A549 (cell line): ENCODE results near the gene P2RY8. TPM values are rescaled to one million over a fixed set of nuclear protein-coding genes. Genes with fewer than 3 reads are reported as not detected.

Experiments used
- ATAC-seq, 2 experiments: fragments of 200-7000 bp in 1 of 2; fragments of >200 bp in 1 of 2; cut with Nextera tagmentation in 1 of 2; cut with Tn5 transposase in 1 of 2; 3 replicates each; pipeline versions ENCODE4 v1.8.0 to v1.9.1; 2018 to 2020; ENCODE audit warnings: mild to moderate bottlenecking in 1 of 2, moderate library complexity in 1 of 2
- CTCF ChIA-PET: fragments of 300-600 bp; sonication (Branson Sonifier 250); formaldehyde crosslinking; extraction: SDS; loops from one replicate; lab custom pipeline; 2021; ENCODE audit warnings: antibody characterized with exemption, inconsistent platforms; lab: Yijun Ruan, JAX
- POLR2A ChIA-PET: fragments of 350-600 bp; formaldehyde crosslinking; extraction: SDS; loops from one replicate; lab custom pipeline; 2021; ENCODE audit warnings: antibody characterized with exemption, inconsistent platforms; lab: Yijun Ruan, JAX
- DNase-seq, 2 experiments: peaks; one replicate each; pipeline versions ENCODE4 v3.0.0 to v3.0.0-alpha.2; 2011 to 2016; ENCODE audit warnings: low read depth in 1 of 2, low spot score in 1 of 2
- FAIRE-seq: peaks from 2 replicates; lab custom pipeline; 2011; peaks lifted over from hg19 to GRCh38; lab: Jason Lieb, UNC
- H3K27ac ChIP-seq, 2 experiments: fragments of >200 bp; sonication (Bioruptor Twin); formaldehyde crosslinking; 3 replicates each; pipeline ENCODE4 v1.5.1; 2016 to 2017
- H3K4me1 ChIP-seq: fragments of >200 bp; sonication (Bioruptor Twin); formaldehyde crosslinking; 3 replicates; pipeline ENCODE4 v1.6.1; 2016
- H3K4me2 ChIP-seq: fragments of >200 bp; sonication (Bioruptor Twin); formaldehyde crosslinking; 3 replicates; pipeline ENCODE4 v1.6.1; 2016
- H3K4me3 ChIP-seq: fragments of >200 bp; sonication (Bioruptor Twin); formaldehyde crosslinking; 3 replicates; pipeline ENCODE4 v1.5.1; 2016
- H3K9me3 ChIP-seq: fragments of >200 bp; sonication (Bioruptor Twin); formaldehyde crosslinking; 3 replicates; pipeline ENCODE4 v1.6.1; 2016
- ATOH8 ChIP-seq: fragments of 250-450 bp; sonication (Bioruptor Pico); IDR thresholded peaks from 2 replicates; pipeline ENCODE4 v1.5.0; 2020; ENCODE audit warnings: low read depth, mild to moderate bottlenecking, moderate library complexity
- BHLHE40 ChIP-seq: IDR thresholded peaks from 2 replicates; pipeline ENCODE4 v1.6.1; 2012; ENCODE audit warnings: low read depth, low read length, inconsistent platforms
- CEBPB ChIP-seq, 2 experiments: fragments of >200 bp in 1 of 2; sonication (Bioruptor Twin) in 1 of 2; formaldehyde crosslinking in 1 of 2; IDR thresholded peaks; 2 replicates each; pipeline ENCODE4 v1.6.1; 2012 to 2016
- EP300 ChIP-seq, 2 experiments: fragments of >200 bp; sonication (Bioruptor Twin); formaldehyde crosslinking; IDR thresholded peaks; 2 replicates in 1 of 2; 3 replicates in 1 of 2; pipeline ENCODE4 v1.6.1; 2016 to 2017
- ESRRA ChIP-seq: fragments of 150-350 bp; IDR thresholded peaks from 2 replicates; pipeline ENCODE4 v1.6.1; 2014; ENCODE audit warnings: mild to moderate bottlenecking, low read length, borderline replicate concordance
- FOSB ChIP-seq: fragments of 250-450 bp; sonication (Bioruptor Pico); IDR thresholded peaks from 2 replicates; pipeline ENCODE4 v1.5.0; 2020; ENCODE audit warnings: mild to moderate bottlenecking, moderate library complexity
- FOSL2 ChIP-seq, 2 experiments: fragments of 450-650 bp in 1 of 2; fragments of >200 bp in 1 of 2; sonication (Bioruptor Twin) in 1 of 2; formaldehyde crosslinking; IDR thresholded peaks; 2 replicates each; pipeline versions ENCODE4 v1.5.0 to v1.6.1; 2016 to 2020; ENCODE audit warnings: mild to moderate bottlenecking in 1 of 2, moderate library complexity in 1 of 2
- FOXS1 ChIP-seq: fragments of 250-450 bp; sonication (Bioruptor Pico); IDR thresholded peaks from 2 replicates; pipeline ENCODE4 v1.5.0; 2020; ENCODE audit warnings: mild to moderate bottlenecking, moderate library complexity
- GATA3 ChIP-seq: IDR thresholded peaks from 2 replicates; pipeline ENCODE4 v1.6.1; 2012; ENCODE audit warnings: borderline replicate concordance
- HDAC2 ChIP-seq: fragments of 200-600 bp; sonication (generic); IDR thresholded peaks from 2 replicates; pipeline ENCODE4 v1.6.1; 2016
- HOXB13 ChIP-seq: fragments of 250-450 bp; sonication (Bioruptor Pico); IDR thresholded peaks from 2 replicates; pipeline ENCODE4 v1.5.0; 2020; ENCODE audit warnings: low read depth, mild to moderate bottlenecking, moderate library complexity
- HOXB5 ChIP-seq: fragments of 250-450 bp; sonication (Bioruptor Pico); IDR thresholded peaks from 2 replicates; pipeline ENCODE4 v1.5.0; 2020; ENCODE audit warnings: mild to moderate bottlenecking, moderate library complexity
- JUN ChIP-seq, 2 experiments: fragments of >200 bp; sonication (Bioruptor Twin); formaldehyde crosslinking; IDR thresholded peaks; 2 replicates in 1 of 2; 3 replicates in 1 of 2; pipeline ENCODE4 v1.6.1; 2016 to 2017
- MAFK ChIP-seq: fragments of 450-650 bp; IDR thresholded peaks from 2 replicates; pipeline ENCODE4 v1.6.1; 2014; ENCODE audit not compliant: partially characterized antibody
- NFE2L2 ChIP-seq: fragments of 150-350 bp; conservative IDR thresholded peaks from 2 replicates; pipeline ENCODE4 v1.6.1; 2014; ENCODE audit warnings: low read length
- NPAS2 ChIP-seq: fragments of 250-450 bp; sonication (Bioruptor Pico); IDR thresholded peaks from 2 replicates; pipeline ENCODE4 v1.8.0; 2022; ENCODE audit warnings: mild to moderate bottlenecking, moderate library complexity, borderline replicate concordance
- POLR2A ChIP-seq: IDR thresholded peaks from 2 replicates; pipeline ENCODE4 v1.6.1; 2012; ENCODE audit warnings: mild to moderate bottlenecking, low read length
- POLR2AphosphoS2 ChIP-seq: conservative IDR thresholded peaks from 2 replicates; pipeline ENCODE4 v1.6.1; 2012; ENCODE audit warnings: low read length, improper control_type of control experiment, inconsistent platforms
- RAD21 ChIP-seq, 2 experiments: fragments of >200 bp in 1 of 2; sonication (Bioruptor Twin) in 1 of 2; formaldehyde crosslinking in 1 of 2; IDR thresholded peaks in 1 of 2; conservative IDR thresholded peaks in 1 of 2; 2 replicates in 1 of 2; 3 replicates in 1 of 2; pipeline ENCODE4 v1.6.1; 2012 to 2018; ENCODE audit warnings: inconsistent platforms in 1 of 2
- RCOR1 ChIP-seq: fragments of 150-350 bp; IDR thresholded peaks from 2 replicates; pipeline ENCODE4 v1.6.1; 2014; ENCODE audit warnings: antibody characterized with exemption, low read length, low read depth
- RFX5 ChIP-seq: fragments of 450-650 bp; IDR thresholded peaks from 2 replicates; pipeline ENCODE4 v1.7.1; 2014; ENCODE audit warnings: antibody characterized with exemption, mild to moderate bottlenecking, moderate library complexity
- RNF2 ChIP-seq: fragments of 200-600 bp; sonication (generic); IDR thresholded peaks from 2 replicates; pipeline ENCODE4 v1.6.1; 2016; ENCODE audit warnings: low read depth, mild to moderate bottlenecking, antibody characterized with exemption, moderate library complexity, borderline replicate concordance
- SMC3 ChIP-seq: fragments of >200 bp; sonication (Bioruptor Twin); formaldehyde crosslinking; IDR thresholded peaks from 3 replicates; pipeline ENCODE4 v1.6.1; 2018; ENCODE audit warnings: inconsistent platforms
- TFCP2L1 ChIP-seq: fragments of 250-450 bp; sonication (Bioruptor Pico); IDR thresholded peaks from 2 replicates; pipeline ENCODE4 v1.5.0; 2021; ENCODE audit warnings: mild to moderate bottlenecking
- USF2 ChIP-seq: fragments of 450-650 bp; IDR thresholded peaks from 2 replicates; pipeline ENCODE4 v1.6.1; 2014; ENCODE audit warnings: antibody characterized with exemption
- ZC3H11A ChIP-seq: fragments of 450-650 bp; IDR thresholded peaks from 2 replicates; pipeline ENCODE4 v1.6.1; 2014; ENCODE audit warnings: antibody characterized with exemption, mild to moderate bottlenecking
- ZSCAN20 ChIP-seq: fragments of 250-450 bp; sonication (Bioruptor Pico); IDR thresholded peaks from 2 replicates; pipeline ENCODE4 v1.8.0; 2022; ENCODE audit warnings: mild to moderate bottlenecking, moderate library complexity
- WGBS: methylation state at CpG from one replicate; pipeline ENCODE4 v1.1.6; 2017; ENCODE audit errors: missing lambda C conversion rate; 5-methylcytosine and 5-hydroxymethylcytosine counted together
- polyA plus RNA-seq, 4 experiments: library from polyadenylated mRNA; depleted of rRNA in 3 of 4; stranded (reverse); fragments of >200 nt; fragmentation: RNase III in 1 of 4; extraction: RNeasy Plus Mini Kit Qiagen cat#74134 plus additional on column Dnase treatment in 1 of 4; gene quantifications; 2 replicates in 3 of 4; 3 replicates in 1 of 4; pipeline ENCODE4 v1.2.3, GENCODE V29; 2011 to 2017
- TF ChIP-seq, protein P1 (sequence below): fragments of >200 bp; sonication (Bioruptor Twin); formaldehyde crosslinking; IDR thresholded peaks from 3 replicates; pipeline ENCODE4 v1.6.1; 2016

Gene P2RY8
- polyA plus RNA-seq, 2 of the 4 experiments (the other 2 are of a cell fraction): not detected

DNA sequence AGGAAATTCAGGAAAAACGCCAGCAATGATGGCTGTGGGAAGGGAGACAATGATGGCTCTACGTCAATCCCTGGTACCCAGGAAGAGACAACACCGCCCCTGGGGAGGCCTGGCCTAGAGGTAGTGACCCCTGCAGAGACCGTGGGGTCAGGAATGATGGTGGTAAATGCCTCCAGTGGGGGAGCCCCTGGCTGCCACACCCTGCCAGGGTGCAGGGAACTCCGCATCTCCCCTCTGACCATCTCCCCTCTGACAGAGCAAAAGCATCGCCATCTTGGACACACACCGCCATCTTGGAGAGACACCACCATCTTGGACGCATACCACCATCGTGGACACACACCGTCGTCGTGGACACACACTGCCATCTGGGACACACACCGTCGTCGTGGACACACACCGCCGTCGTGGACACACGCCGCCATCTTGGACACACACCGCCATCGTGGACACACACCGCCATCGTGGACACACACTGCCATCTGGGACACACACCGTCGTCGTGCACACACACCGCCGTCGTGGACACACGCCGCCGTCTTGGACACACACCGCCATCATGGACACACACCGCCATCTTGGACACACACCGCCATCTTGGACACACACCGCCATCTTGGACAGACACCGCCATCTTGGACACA, 94.1 kb downstream of the P2RY8 start:
- TF ChIP-seq ESRRA (no peak), POLR2AphosphoS2 (no peak), ZC3H11A (no peak), EP300 (IDR thresholded peaks at IDR 0.05) (no peak), ATOH8 (CRISPR knock-in tag) (no peak), MAFK (no peak), GATA3 (no peak), JUN (IDR thresholded peaks at IDR 0.05) (no peak), FOSB (CRISPR knock-in tag) (no peak), RCOR1 (no peak)
- no peaks in the 10 kb centered on the region for H3K4me1 ChIP-seq
- H3K9me3 ChIP-seq: no peaks in the 10 kb centered on the region
- FAIRE-seq: no peak
- no peak overlapping the region for H3K4me2 ChIP-seq
- CTCF ChIA-PET: no interaction called here
- 87% methylated on average over 33 of the region's 38 CpGs for WGBS
- POLR2A ChIA-PET: no interaction called here
- H3K27ac ChIP-seq: no peak overlapping the region
- no peak overlapping the region for H3K4me3 ChIP-seq
- ATAC-seq: no peak
- no peak for DNase-seq

GRCh38 chrX:1442016-1442665, 94.8 kb downstream of the P2RY8 start:
- 89% methylated on average over 18 of the region's 18 CpGs for WGBS
- ChIA-PET POLR2A (no interaction called here), CTCF (no interaction called here)
- ATAC-seq (no peak; a peak in 1 of 6 replicates), FAIRE-seq (no peak), DNase-seq (no peak)
- H3K4me1 ChIP-seq: no peaks in the 10 kb centered on the region
- no peak overlapping the region for H3K4me3 ChIP-seq
- no peak overlapping the region for H3K27ac ChIP-seq
- H3K9me3 ChIP-seq: no peaks in the 10 kb centered on the region
- no peak overlapping the region for H3K4me2 ChIP-seq
- no peak for TF ChIP-seq HOXB13 (CRISPR knock-in tag)
- no peak for TF ChIP-seq RFX5
- no peak for TF ChIP-seq NFE2L2
- TF ChIP-seq NPAS2 (CRISPR knock-in tag): no peak
- no peak for TF ChIP-seq CEBPB (IDR thresholded peaks at IDR 0.05)
- TF ChIP-seq, protein P1, sequence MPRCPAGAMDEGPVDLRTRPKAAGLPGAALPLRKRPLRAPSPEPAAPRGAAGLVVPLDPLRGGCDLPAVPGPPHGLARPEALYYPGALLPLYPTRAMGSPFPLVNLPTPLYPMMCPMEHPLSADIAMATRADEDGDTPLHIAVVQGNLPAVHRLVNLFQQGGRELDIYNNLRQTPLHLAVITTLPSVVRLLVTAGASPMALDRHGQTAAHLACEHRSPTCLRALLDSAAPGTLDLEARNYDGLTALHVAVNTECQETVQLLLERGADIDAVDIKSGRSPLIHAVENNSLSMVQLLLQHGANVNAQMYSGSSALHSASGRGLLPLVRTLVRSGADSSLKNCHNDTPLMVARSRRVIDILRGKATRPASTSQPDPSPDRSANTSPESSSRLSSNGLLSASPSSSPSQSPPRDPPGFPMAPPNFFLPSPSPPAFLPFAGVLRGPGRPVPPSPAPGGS: no peak
- TF ChIP-seq RAD21 (conservative IDR thresholded peaks at IDR 0.05 in 1 of 2, IDR thresholded peaks at IDR 0.05 in 1 of 2): no peak
- no peak for TF ChIP-seq POLR2A
- no peak for TF ChIP-seq TFCP2L1 (CRISPR knock-in tag)
- TF ChIP-seq EP300 (IDR thresholded peaks at IDR 0.05): no peak
- no peak for TF ChIP-seq JUN (IDR thresholded peaks at IDR 0.05)
- no peak for TF ChIP-seq SMC3
- TF ChIP-seq FOSL2 (IDR thresholded peaks at IDR 0.05): no peak
- no peak for TF ChIP-seq FOSL2 (CRISPR knock-in tag; IDR thresholded peaks at IDR 0.05)
- no peak for TF ChIP-seq HDAC2
- TF ChIP-seq BHLHE40: no peak
- TF ChIP-seq USF2: no peak
- no peak for TF ChIP-seq HOXB5 (CRISPR knock-in tag)
- no peak for TF ChIP-seq RNF2
- no peak for TF ChIP-seq FOXS1 (CRISPR knock-in tag)
- no peak for TF ChIP-seq ZSCAN20 (CRISPR knock-in tag)
